HepG2 (cell line): Measurements from ENCODE around the gene OVCA2. TPM values are rescaled to one million over a fixed set of nuclear protein-coding genes. Genes with fewer than 3 reads are reported as not detected.

Source experiments
- DRAP1 ChIP-seq: IDR thresholded peaks from 2 replicates; pipeline ENCODE4 v1.6.1; 2016; ENCODE audit warnings: missing genetic modification reagents, missing compliant biosample characterization
- GPBP1L1 ChIP-seq: sonication (generic); formaldehyde crosslinking; IDR thresholded peaks from 2 replicates; pipeline ENCODE4 v1.5.0; 2020; ENCODE audit warnings: mild to moderate bottlenecking, missing genetic modification reagents
- GZF1 ChIP-seq: sonication (generic); formaldehyde crosslinking; IDR thresholded peaks from 2 replicates; pipeline ENCODE4 v1.5.1; 2020; ENCODE audit warnings: mild to moderate bottlenecking, missing genetic modification reagents
- JUNB ChIP-seq: sonication (generic); formaldehyde crosslinking; IDR thresholded peaks from 2 replicates; pipeline ENCODE4 v1.8.0; 2022; ENCODE audit warnings: missing genetic modification reagents, mild to moderate bottlenecking, borderline replicate concordance
- PRMT3 ChIP-seq: sonication (generic); formaldehyde crosslinking; IDR thresholded peaks from 2 replicates; pipeline ENCODE4 v1.8.1; 2022; ENCODE audit warnings: low read depth, mild to moderate bottlenecking, moderate library complexity, missing genetic modification reagents, borderline replicate concordance
- SMARCE1 ChIP-seq: fragments of 450-650 bp; IDR thresholded peaks from 2 replicates; pipeline ENCODE4 v1.6.1; 2017; ENCODE audit warnings: borderline replicate concordance
- THYN1 ChIP-seq: sonication (generic); formaldehyde crosslinking; IDR thresholded peaks from 2 replicates; pipeline ENCODE4 v1.8.1; 2023; ENCODE audit warnings: low read depth, mild to moderate bottlenecking, moderate library complexity, missing genetic modification reagents, borderline replicate concordance
- ZNF234 ChIP-seq: sonication (generic); formaldehyde crosslinking; conservative IDR thresholded peaks from 2 replicates; pipeline ENCODE4 v1.5.1; 2020; ENCODE audit warnings: mild to moderate bottlenecking, missing genetic modification reagents
- ZNF274 ChIP-seq: sonication (generic); formaldehyde crosslinking; IDR thresholded peaks from 2 replicates; pipeline ENCODE4 v1.5.1; 2020; ENCODE audit warnings: mild to moderate bottlenecking, missing genetic modification reagents
- polyA plus RNA-seq, 8 experiments: library from polyadenylated mRNA; depleted of rRNA in 3 of 8; stranded (reverse) in 7 of 8; unstranded in 1 of 8; fragments of >200 nt; fragmentation: Illumina TruSeq in 4 of 8; extraction: Trizol in 4 of 8; gene quantifications; 2 replicates each; pipeline versions ENCODE4 v1.2.1 to v1.2.3, GENCODE V29; 2011 to 2016; ENCODE audit warnings: low read depth in 4 of 8, missing spikeins in 1 of 8, mixed read lengths in 1 of 8; ENCODE audit not compliant: insufficient read depth in 1 of 8
- total RNA-seq, 5 experiments: library from RNA; depleted of rRNA; stranded (reverse); fragments of >200 nt; fragmentation: Illumina TruSeq; extraction: Trizol; gene quantifications; 2 replicates each; pipeline ENCODE4 v1.2.3, GENCODE V29; 2016; ENCODE audit warnings: low read depth in 1 of 5
- TF ChIP-seq, protein P1 (sequence below): sonication (generic); formaldehyde crosslinking; IDR thresholded peaks from 2 replicates; pipeline ENCODE4 v1.4.0; 2020; ENCODE audit warnings: mild to moderate bottlenecking, missing genetic modification reagents
- TF ChIP-seq, protein P2 (sequence below): sonication (generic); formaldehyde crosslinking; conservative IDR thresholded peaks from 2 replicates; pipeline ENCODE4 v1.5.0; 2020; ENCODE audit warnings: missing genetic modification reagents
- TF ChIP-seq, protein P3 (sequence below): sonication (generic); formaldehyde crosslinking; IDR thresholded peaks from 2 replicates; pipeline ENCODE4 v1.8.1; 2023; ENCODE audit warnings: mild to moderate bottlenecking, missing genetic modification reagents
- TF ChIP-seq, protein P4 (sequence below): sonication (generic); formaldehyde crosslinking; IDR thresholded peaks from 2 replicates; pipeline ENCODE4 v1.5.0; 2020; ENCODE audit warnings: missing genetic modification reagents, mild to moderate bottlenecking, borderline replicate concordance

The OVCA2 gene
- total and polyA plus RNA-seq, 2 of the 13 experiments (the other 11 are each of a cell fraction or from before 2014, with no cell fraction given) = 23.7 to 28.2 TPM

- TF ChIP-seq, protein P1, sequence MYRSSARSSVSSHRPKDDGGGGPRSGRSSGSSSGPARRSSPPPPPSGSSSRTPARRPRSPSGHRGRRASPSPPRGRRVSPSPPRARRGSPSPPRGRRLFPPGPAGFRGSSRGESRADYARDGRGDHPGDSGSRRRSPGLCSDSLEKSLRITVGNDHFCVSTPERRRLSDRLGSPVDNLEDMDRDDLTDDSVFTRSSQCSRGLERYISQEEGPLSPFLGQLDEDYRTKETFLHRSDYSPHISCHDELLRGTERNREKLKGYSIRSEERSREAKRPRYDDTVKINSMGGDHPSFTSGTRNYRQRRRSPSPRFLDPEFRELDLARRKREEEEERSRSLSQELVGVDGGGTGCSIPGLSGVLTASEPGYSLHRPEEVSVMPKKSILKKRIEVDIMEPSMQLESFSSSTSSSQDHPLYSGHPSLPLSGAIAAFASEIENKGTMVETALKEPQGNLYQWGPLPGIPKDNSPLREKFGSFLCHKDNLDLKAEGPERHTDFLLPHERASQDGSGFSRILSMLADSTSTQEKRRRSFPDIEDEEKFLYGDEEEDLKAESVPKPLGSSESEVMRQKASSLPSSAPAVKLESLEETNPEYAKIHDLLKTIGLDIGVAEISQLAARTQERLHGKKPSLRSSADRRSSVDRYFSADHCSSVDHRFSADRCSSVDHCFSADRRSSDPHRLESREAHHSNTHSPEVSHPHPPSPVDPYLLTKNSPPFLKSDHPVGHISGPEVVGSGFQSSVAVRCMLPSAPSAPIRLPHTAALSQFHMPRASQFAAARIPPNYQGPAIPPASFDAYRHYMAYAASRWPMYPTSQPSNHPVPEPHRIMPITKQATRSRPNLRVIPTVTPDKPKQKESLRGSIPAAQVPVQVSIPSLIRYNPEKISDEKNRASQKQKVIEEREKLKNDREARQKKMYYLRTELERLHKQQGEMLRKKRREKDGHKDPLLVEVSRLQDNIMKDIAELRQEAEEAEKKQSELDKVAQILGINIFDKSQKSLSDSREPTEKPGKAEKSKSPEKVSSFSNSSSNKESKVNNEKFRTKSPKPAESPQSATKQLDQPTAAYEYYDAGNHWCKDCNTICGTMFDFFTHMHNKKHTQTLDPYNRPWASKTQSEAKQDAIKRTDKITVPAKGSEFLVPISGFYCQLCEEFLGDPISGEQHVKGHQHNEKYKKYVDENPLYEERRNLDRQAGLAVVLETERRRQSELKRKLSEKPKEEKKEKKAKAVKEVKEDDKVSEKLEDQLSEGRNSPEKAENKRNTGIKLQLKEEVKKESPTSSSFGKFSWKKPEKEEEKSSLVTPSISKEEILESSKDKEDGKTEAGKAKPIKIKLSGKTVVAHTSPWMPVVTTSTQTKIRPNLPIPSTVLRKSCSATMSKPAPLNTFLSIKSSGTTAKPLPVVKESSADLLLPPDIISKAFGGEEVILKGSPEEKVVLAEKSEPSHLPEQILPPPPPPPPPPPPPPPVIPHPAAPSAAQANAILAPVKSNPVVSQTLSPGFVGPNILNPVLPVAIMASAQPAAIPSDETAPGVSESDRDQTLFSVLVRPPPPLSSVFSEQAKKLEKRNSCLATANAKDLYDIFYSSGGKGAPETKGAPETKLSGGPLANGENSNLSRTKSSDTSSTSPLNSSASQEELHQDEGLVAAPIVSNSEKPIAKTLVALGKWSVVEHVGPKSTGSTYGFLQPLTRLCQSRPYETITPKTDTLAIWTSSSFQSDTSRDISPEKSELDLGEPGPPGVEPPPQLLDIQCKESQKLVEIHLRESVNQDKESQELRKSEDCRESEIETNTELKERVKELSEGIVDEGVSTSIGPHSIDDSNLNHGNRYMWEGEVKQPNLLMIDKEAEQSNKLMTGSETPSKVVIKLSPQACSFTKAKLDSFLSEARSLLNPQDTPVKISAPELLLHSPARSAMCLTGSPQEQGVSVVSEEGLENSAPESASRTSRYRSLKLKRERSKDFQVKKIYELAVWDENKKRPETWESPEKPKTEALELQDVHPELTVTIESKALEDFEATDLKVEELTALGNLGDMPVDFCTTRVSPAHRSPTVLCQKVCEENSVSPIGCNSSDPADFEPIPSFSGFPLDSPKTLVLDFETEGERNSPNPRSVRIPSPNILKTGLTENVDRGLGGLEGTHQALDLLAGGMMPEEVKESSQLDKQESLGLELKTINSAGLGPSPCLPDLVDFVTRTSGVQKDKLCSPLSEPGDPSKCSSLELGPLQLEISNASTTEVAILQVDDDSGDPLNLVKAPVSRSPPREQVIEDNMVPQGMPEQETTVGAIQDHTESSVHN (CRISPR knock-in tag) = no peak
- TF ChIP-seq, protein P2, sequence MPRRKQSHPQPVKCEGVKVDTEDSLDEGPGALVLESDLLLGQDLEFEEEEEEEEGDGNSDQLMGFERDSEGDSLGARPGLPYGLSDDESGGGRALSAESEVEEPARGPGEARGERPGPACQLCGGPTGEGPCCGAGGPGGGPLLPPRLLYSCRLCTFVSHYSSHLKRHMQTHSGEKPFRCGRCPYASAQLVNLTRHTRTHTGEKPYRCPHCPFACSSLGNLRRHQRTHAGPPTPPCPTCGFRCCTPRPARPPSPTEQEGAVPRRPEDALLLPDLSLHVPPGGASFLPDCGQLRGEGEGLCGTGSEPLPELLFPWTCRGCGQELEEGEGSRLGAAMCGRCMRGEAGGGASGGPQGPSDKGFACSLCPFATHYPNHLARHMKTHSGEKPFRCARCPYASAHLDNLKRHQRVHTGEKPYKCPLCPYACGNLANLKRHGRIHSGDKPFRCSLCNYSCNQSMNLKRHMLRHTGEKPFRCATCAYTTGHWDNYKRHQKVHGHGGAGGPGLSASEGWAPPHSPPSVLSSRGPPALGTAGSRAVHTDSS (CRISPR knock-in tag) = no peak
- no peak for TF ChIP-seq GPBP1L1 (CRISPR knock-in tag)
- no peak for TF ChIP-seq ZNF274 (CRISPR knock-in tag)
- no peak for TF ChIP-seq PRMT3 (CRISPR knock-in tag)
- 0 out of 2 replicates have a peak, but pooled peaks have one; percentile 20 for TF ChIP-seq JUNB (CRISPR knock-in tag)
- TF ChIP-seq THYN1 (CRISPR knock-in tag) = no peak
- no peak for TF ChIP-seq GZF1 (CRISPR knock-in tag)
- TF ChIP-seq, protein P3, sequence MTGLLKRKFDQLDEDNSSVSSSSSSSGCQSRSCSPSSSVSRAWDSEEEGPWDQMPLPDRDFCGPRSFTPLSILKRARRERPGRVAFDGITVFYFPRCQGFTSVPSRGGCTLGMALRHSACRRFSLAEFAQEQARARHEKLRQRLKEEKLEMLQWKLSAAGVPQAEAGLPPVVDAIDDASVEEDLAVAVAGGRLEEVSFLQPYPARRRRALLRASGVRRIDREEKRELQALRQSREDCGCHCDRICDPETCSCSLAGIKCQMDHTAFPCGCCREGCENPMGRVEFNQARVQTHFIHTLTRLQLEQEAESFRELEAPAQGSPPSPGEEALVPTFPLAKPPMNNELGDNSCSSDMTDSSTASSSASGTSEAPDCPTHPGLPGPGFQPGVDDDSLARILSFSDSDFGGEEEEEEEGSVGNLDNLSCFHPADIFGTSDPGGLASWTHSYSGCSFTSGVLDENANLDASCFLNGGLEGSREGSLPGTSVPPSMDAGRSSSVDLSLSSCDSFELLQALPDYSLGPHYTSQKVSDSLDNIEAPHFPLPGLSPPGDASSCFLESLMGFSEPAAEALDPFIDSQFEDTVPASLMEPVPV (CRISPR knock-in tag) = no peak
- TF ChIP-seq, protein P4, sequence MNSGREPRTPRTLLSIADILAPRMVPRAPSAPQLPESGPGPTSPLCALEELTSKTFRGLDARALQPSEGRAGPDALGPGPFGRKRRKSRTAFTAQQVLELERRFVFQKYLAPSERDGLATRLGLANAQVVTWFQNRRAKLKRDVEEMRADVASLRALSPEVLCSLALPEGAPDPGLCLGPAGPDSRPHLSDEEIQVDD (CRISPR knock-in tag) = no peak
- TF ChIP-seq SMARCE1 = no peak
- no peak for TF ChIP-seq ZNF234 (CRISPR knock-in tag)
- TF ChIP-seq DRAP1 (CRISPR knock-in tag) = no peak
Observed at GRCh38 chr17:2053380-2054261, 11.8 kb downstream of the OVCA2 start (continued).
